Keratinocyte (primary cell): ENCODE measurements around the gene LRRC8C.

Experiments
- EZH2 ChIP-seq: IDR thresholded peaks from one replicate; pipeline ENCODE4 v1.6.1; 2012; ENCODE audit warnings: inconsistent platforms, mild to moderate bottlenecking, low read length, moderate library complexity
- TF ChIP-seq, protein P1 (sequence below), 3 experiments: IDR thresholded peaks in 1 of 3; conservative IDR thresholded peaks in 1 of 3; optimal IDR thresholded peaks in 1 of 3; 2 replicates in 2 of 3; 3 replicates in 1 of 3; pipeline versions ENCODE3 to v1.5.1; 2011; ENCODE audit warnings: low read length in 3 of 3, mild to moderate bottlenecking in 3 of 3, moderate library complexity in 2 of 3, control low read depth in 1 of 3, inconsistent platforms in 1 of 3; ENCODE audit not compliant: insufficient read depth in 2 of 3; ENCODE audit errors: extremely low read depth in 1 of 3

DNA sequence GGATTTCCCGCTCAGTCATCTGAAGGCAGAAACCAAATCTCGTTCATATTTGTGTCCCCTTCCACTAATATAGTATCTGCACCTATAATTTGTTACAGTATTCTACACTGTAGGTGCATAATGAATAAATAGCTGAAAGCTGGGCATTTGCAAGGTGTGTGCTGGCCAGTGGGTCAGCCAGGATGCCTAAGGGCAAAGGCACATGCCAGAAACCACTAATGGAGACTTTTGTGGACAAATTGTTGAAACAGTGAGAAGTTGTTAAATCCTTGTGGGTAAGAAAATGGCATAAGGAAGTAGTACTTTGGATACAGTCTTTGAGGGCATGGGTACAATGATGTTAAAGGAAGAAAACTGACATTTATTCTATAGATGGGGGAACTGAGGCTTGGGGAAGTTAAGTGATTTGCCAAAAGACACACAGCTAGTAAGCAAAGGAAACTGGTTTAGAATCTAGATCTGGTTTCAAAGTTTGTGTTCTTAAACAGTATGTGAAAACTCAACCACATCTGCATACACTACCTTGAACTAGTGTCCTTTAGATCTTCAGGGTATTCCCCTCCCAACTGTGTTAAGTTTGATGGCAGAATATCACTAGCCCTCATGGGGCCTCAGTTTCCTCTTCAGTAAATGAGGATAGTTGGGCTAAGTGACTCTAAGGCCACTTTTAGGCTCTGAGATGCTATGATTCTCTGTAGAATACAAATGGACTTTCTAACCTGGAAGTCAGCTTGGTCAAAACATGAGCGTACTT, 26.5 kb upstream of the LRRC8C start:
- TF ChIP-seq EZH2: no peak
- TF ChIP-seq, protein P1, sequence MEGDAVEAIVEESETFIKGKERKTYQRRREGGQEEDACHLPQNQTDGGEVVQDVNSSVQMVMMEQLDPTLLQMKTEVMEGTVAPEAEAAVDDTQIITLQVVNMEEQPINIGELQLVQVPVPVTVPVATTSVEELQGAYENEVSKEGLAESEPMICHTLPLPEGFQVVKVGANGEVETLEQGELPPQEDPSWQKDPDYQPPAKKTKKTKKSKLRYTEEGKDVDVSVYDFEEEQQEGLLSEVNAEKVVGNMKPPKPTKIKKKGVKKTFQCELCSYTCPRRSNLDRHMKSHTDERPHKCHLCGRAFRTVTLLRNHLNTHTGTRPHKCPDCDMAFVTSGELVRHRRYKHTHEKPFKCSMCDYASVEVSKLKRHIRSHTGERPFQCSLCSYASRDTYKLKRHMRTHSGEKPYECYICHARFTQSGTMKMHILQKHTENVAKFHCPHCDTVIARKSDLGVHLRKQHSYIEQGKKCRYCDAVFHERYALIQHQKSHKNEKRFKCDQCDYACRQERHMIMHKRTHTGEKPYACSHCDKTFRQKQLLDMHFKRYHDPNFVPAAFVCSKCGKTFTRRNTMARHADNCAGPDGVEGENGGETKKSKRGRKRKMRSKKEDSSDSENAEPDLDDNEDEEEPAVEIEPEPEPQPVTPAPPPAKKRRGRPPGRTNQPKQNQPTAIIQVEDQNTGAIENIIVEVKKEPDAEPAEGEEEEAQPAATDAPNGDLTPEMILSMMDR (optimal IDR thresholded peaks at IDR 0.05 in 1 of 3, IDR thresholded peaks at IDR 0.05 in 1 of 3, conservative IDR thresholded peaks at IDR 0.05 in 1 of 3; ENCODE audit: extremely low read depth in 1 of 3, insufficient read depth in 2 of 3, low read length in 3 of 3): no peak
